NCI-H2227 treated with DMSO at 0.1 percent for 48 hours (cell line): Measurements from ENCODE around the gene SNRNP35.
A peak's percentile ranks its signal among the peaks of the same experiment; 100 is the strongest.
"Not testable (repeated sequence)": the region's sequence is repeated elsewhere in the genome, so short reads cannot be mapped to it uniquely, and the experiment has no call there.

Experiments
- DNase-seq: peaks from one replicate; lab custom pipeline; 2025; lab: John Stamatoyannopoulos, UW

SNRNP35 gene

DNA sequence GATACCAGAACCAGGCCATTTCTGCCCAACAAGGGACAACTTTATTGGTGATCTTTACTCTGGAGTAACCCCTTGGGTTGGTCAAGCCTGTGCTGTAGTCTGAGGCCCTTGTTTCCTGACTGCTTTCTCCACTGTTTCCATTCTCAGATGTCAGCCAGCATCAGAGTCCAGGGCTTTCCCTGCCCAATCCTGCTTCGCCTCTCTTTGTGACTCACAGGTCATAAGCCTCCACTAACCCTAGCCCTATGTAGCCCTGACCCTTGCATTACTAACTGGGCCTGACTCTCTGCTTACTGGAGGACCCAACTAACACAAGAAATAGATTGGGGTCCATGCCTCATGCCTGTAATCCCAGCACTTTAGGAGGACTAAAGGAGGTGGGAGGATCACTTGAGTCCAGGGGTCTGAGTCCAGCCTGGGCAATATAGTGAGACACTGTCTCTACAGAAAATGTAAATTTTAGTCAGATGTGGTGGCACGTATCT lies 8.6 kb upstream of the SNRNP35 start:
- no peak for DNase-seq

DNA sequence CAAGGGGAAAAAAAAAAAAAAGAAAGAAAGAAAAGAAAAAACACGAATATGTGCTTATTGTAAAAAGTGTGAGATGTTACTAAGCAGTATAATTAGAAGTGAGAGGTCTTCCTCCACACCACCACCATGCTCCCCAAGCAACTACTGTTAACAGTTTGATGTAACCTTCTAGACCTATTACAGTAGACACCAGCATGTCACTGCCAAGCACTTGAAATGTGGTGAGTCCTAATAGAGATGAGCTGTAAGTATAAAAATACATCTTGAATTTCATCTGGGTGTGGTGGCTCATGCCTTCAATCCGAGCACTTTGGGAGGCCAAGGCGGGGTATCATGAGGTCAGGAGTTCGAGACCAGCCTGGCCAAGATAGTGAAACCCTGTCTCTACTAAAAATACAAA lies 8.1 kb upstream of the SNRNP35 start:
- DNase-seq: no peak

DNA sequence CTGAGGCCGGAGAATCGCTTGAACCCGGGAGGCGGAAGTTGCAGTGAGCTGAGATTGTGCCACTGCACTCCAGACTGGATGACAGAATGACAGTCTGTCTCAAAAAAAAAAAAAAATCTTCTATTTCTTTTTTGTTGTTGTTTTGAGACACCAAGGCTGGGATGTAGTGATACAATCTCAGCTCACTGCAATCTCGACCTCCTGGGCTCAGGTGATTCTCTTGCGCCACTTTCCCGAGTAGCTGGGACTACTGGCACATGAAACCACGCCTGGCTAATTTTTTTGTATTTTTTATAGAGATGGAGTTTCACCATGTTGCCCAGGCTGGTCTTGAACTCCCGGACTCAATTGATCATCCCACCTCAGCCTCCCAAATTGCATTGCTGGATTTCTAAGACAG lies 7.3 kb upstream of the SNRNP35 start:
- DNase-seq: no peak

DNA sequence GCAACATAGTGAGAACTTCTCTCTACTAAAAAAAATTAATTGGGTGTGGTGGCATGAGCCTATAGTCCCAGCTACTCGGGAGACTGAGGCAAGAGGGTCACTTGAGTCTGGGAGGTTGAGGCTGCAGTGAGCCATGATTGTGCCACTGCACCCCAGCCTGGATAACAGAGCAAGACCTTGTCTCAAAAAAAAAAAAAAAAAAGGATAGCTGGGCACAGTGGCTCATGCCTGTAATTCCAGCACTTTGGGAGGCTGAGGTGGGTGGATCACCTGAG lies 5.7 kb upstream of the SNRNP35 start:
- not testable (repeated sequence) for DNase-seq

DNA sequence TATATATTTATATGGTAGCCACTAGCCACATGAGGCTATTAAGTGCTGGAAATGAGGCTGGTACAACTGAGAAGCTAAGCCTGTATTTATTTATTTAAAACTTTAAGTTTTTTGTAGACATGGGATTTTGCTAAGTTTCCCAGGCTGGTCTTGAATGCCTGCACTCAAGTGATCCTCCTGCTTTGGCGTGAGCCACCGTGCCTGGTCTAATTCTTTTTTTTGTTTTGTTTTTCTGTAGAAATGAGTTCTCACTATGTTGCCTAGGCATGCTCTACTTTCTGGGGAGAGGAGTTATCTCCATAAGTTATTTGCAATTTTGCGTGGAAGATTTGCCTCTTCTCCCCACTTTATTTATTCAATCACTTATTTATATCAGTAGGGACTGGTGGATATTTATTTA lies 4.8 kb upstream of the SNRNP35 start:
- no peak for DNase-seq

DNA sequence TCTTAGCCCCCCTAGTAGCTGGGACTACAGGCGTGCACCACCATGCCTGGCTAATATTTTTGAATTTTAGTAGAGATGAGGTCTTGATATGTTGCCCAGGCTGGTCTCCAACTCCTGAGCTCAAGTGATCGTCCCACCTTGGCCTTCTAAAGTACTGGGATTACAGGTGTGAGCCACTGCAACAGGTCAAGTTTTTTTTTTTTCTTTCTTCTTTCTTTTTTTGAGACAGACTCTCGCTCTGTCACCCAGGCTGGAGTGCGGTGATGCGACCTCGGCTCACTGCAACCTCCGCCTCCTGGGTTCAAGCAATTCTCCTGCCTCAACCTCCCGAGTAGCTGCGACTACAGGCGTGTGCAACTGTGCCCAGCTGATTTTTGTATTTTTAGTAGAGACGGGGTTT lies 5.2 kb downstream of the SNRNP35 start:
- not testable (repeated sequence) for DNase-seq

DNA sequence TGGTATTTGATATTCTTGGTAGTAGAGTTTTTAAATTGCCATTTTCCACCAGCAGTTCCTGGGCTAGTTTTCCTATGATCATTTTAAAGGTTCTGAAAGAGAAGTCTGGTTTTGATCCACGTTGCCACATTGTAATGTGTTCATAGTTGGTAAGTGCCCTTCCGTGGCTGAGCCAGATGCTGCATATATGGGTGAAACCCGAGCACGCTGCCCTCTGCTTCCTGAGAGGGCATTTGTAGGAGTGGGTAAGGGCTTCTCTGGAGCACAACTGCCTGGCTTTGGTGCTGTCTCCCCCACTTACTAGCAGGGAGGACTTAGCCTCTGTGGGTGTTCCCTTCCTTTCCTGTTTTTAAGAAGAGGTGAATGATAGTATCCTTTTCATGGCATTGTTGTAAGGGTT lies 7.1 kb downstream of the SNRNP35 start:
- no peak for DNase-seq

DNA sequence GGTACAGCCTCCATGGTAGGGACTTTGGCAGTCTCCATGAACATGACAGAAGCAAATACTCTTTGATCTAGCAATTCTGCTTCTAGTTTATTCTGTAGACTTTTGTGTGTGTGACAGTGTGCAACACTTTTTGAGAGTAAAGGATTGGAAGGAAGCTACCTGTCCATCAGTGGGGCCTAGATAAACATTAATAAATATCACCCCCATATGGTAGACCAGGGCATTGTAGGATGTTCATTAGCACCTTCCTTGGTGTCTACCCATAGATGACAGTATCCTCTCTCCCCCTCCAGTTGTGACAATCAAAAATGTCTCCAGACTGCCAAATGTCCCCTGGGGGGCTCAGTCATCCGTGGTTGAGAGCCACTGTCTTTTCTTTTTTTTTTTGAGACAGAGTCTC lies 10.8 kb downstream of the SNRNP35 start:
- no peak for DNase-seq

DNA sequence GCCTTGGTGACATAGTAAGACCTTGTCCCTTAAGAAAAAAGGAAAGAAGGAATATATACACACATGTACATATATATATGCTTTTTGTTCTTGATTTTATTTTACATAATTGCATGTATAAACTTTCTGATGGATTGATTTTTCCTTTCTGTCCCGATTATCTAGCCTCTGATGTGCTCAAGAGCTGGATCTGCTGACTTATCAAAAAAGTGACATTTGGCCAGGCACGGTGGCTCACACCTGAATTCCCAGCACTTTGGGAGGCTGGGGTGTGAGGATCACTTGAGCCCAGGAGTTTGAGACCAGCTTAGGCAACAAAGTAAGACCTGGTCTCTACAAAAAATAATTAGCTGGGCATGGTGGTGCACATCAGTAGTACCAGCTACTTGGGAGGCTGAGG lies 12.0 kb downstream of the SNRNP35 start:
- no peak for DNase-seq

DNA sequence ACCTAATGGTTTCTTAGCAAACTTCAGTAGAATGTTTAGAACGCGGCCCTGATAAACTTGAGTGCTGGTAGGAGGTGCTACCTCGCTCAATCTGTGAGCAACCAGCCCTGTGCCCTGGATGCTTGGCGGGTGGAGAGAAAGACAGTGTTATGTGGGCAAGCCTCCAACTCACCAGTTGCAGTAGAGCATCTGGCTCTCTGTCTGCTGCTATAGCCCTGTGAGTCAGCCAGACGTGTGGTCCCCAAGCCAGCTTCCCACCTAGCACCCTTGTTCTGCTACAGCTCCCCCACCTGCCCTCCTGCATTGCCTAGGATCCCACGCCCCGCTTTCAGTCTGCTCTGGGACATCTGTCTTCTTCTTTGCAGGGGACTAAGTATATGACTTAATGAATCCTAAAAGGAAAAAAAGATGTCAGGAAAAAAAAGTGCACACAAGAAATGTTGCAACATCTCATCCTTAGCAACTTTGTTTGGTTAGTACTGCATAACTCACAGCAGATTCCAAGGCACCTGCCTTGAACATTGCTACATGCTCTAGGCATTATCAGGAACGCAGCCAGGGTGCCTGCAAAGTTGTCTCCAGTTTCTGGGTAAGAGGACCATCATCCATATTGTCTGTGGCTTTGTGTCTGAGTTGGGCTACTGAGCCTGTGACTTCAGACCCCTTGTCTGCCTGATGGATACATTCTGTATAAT lies 13.6 kb downstream of the SNRNP35 start:
- no peak for DNase-seq

DNA sequence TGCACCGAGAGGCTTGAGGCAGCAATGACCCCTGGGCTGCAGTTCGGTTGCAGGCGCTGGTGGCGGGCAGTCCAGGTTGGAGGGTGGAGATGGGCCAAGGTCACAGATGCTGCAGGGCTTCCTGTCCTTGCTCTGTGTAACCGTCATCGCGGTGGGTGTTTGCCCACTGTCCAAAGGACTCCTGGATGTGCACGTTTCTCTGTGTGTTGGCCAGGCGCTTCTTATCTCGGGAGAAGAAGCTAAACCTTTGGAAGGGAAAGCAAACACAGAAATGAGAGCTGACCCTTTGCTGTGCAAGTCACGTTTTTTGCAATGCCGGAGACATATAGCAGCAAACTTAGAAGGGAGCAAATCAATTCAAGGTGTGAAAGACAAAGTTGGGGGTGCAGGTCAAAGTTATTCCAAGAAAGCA lies 14.5 kb downstream of the SNRNP35 start:
- no peak for DNase-seq

DNA sequence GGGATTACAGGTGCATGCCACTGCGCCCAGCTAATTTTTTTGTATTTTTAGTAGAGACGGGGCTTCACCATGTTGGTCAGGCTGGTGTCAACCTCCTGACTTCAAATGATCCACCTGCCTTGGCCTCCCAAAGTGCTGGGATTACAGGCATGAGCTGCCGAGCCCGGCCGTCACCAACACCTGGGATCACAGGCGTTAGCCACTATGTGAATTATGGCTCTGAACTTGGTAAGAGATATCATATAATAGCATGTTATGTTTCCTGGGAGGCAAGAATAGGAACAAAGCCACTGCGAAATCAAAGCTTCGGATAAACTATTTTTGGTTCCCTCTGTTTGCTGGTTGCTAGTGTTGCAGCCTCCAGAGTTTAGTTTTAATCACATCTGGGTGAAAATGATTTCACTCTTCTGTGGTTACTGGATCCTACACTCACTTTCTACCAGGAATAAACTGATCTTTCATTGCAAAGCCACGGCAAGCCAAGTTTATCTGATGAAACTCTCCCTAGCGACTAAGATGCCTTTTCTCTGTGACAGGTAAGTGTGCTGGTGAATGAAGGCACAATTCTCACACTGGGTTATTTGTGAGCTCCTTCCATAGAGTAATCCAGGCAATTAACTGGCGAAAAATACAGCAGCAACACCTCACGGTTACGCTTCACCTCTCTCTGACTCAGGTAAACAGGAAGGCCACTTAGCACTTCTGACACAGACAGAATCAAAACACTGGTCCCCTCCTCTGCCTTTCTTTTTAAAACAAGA lies 16.7 kb downstream of the SNRNP35 start:
- peak; percentile 39 for DNase-seq

DNA sequence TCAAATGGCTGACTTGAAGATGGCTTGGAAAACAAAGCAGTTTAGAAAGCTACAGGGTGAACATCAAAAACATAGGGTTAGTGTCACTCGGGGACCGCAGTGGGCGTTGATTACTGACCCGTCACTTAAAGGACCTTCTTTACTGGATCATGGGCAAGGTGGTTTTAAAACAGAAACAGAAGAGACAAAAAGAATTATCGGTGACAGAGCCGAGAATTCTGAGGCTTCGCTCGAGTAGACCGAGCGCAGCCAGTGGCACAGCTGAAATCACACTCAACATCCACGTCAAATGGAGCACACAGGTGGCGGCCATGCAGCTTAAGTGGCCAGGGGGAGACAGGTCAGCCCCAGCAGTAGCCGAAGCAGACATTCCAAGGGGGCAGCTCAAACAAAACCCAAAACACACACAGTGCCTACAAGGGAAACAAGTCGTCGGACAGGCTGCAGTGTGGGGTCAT lies 17.3 kb downstream of the SNRNP35 start:
- peak; percentile 39 for DNase-seq

DNA sequence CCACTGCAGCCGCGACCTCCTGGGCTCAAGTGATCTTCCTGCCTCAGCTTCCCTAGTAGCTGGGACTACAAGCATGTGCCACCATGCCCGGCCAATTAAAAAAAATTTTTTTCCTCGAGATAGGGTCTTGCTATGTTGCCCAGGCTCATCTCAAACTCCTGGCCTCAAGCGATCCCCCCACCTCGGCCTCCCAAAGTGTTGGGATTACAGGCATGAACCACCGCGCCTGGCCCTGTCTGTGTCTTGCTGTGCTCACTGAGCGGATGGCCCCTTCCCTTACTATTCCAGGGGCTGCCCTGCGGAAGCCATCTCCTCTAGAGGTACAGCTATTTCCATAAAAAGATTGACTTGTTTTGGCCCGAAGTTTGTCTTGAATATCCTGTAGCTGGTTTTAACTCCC lies 20.1 kb downstream of the SNRNP35 start:
- no peak for DNase-seq

DNA sequence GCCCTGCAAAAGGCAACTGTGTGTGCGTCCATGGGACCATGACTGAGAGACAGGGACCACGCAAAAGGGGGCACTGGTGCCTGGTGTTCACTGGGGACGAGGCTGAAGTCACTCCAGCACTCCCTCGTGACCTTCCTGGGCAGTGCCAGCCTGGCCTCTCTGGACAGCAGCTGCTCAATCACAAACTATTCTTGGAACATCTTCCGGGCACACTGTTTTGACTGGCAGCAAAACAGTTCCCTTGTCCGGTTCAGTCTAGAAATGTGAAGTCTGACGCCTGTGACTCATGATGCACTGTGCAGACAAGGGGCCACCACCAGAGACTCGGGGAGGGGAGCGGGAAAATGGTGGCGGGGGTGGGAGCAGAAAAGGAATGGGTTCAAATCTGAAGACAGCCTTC lies 20.8 kb downstream of the SNRNP35 start:
- no peak for DNase-seq

DNA sequence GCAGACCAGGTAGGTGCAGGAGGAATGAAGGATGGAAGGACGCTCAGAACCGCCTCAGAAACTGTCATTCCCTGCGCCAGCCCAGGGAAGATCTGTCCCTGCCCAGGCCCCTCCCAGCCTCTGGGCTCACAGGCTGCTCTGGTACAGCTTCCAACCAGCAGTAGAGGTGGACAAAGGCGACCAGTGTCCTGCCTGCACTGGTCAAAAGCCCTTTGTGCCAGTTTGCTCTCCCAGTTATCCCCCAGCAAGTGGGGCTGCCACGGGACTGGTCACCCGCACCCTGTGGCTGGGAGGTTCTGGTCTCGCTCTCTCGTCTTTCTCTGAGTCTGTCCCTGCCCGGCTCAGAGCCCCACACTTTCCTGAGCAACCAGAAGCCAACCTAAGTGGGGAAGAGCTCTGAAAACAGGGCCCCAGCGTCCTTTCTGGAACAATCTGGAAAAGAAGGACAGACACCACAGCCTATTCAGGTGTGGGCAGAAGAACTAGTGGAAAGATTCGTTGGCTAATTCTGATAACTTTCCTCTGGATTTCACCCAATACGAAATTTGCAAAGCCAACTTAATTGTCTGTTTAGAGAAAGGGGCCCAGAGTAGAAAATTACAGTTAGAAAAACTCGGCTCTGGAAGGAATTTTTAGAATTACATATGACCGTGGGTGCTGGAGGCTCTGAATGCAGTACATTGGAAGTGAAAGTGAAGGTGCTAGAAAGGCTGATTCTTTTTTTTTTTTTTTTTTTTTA lies 21.7 kb downstream of the SNRNP35 start:
- no peak for DNase-seq

DNA sequence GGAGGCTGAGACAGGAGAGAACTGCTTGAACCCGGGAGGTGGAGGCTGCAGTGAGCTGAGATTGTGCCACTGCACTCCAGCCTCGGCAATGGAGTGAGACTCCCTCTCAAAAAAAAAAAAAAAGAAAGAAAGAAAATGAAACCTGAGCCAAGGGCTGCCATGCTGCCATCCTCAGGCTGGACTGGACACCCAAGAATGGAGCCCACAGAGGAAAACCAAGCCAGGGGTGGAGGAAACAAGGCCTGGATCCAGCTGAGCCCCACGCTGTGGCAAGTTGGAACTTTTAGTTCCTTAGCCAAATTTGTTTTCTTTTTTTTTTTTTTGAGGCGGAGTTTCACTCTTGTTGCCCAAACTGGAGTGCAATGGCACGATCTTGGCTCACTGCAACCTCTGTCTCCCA lies 23.3 kb downstream of the SNRNP35 start:
- not testable (repeated sequence) for DNase-seq

DNA sequence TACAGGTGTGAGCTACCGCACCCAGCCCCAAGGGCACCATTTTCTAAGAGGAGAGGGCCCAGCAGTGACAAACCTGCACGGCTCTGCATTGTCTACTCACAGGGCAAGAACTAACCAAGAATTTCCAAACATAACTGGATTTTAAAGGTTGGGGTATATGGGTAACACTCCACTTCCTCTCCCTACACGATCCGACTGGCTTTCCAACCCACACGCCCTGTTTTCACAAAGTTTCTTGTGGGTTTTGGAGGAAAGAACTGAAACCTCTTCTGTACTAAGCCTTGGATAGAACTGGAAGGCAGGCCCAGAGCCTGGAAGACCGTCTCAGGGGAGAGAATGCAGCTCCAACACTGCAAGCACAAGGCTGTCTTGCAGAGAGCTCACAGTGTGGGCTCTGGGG lies 24.9 kb downstream of the SNRNP35 start:
- DNase-seq: no peak

DNA sequence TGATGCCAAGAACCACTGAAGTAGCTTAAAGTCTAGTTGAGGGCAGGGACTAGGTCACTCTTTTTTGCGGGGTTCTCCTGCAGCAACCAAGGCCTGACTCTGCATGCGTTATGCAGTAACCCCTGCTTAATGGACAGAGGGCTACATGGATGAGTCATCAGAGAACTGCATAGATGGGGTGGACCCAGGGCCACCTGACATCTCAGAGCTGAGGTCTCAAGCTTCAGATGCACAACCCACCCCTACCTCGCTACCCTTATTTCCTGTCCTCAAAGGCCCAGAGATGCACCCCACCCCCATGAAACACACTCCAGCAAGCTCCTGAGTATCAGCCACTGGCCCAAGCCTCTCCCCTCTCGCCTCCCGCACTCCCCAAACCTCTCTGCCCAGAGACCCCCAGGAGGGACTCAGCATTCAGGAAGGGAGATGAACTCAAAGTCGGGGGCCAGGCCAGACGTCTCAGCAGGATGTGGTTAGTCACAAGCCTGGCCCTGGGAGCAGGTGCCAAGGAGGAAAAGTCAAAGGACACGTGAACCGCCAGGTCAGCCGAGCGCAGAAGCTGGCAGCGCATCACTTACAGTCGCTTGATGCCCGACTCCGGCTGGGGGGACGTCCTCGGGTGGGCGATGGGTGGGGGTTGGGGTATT lies 25.8 kb downstream of the SNRNP35 start:
- no peak for DNase-seq

DNA sequence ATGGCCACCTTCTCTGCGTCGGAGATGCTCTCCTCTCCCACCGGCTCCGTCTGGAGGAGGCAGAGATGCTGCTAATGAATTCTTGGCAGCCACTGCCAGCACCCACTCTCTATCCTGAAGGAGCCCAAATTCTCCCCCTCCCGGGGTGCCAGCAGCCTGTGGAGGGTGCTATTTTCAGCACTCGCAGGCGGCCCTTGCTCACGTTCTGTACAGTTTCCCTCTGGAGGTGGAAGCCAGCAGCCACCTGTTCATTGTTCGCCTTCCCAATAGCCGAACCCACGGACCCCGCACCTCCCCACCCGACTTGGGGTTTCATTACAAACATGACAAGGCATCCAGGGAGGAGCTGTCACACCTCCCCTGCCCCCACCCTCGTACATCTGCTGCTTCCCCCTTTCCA lies 27.8 kb downstream of the SNRNP35 start:
- DNase-seq: no peak

DNA sequence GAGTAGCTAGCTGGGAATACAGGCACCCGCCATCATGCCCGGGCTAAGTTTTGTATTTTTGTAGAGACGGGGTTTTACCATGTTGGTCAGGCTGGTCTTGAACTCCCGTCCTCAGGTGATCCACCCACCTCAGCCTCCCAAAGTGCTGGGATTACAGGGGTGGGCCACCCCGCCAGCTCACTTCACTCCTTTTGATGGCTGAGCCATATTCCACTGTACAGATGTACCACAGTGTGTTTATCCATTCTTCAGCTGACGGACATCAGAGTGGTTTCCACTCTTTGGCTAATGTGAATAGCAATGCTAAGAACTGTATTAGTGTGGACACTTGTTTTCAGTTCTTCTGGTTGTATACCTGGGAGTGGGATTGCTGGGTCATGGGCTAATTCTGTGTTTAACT lies 29.5 kb downstream of the SNRNP35 start:
- DNase-seq: no peak

DNA sequence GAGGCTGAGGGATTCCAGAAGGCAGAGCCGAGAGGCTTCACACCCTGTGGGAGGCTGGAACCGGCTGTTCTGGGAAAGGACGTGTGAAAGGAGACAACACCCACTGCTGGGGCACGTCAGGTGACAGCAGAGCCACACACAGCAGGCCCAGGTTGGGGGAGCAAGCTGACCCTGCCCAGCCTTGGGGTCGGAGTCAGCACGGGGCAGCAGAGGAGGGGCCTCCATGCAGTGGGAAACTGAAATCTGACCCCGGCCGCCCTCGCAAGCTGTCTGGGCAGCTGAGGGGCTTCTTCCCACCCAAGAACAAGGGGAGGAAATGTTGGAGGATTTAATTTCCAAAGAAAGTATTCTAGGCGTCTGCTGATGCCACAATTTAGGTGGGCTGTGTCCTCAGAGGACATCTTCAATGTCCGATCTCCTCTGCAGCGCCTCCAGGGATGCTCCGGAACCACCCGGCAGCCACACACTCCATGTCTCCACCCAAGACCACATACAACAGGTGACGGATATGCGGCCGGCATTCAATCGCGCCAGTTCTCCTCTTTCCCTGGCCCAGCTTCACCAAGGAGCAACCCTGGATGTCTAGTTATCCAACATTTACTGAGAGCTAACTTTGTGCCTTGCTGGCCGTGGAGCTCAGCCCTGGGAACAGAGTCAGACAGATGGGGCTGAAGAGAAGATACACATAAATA lies 30.7 kb downstream of the SNRNP35 start:
- no peak for DNase-seq
